Right lobe of liver (tissue), 4 donors: ENCODE results near the gene MAPK1.

Source experiments
- CTCF ChIP-seq, 4 donors: fragments of 200-600 bp in 3 of 4; fragments of 450-650 bp in 1 of 4; IDR thresholded peaks; one replicate each; pipeline versions ENCODE4 v1.5.1 to v1.8.0; 2016 to 2022; ENCODE audit warnings: antibody characterized with exemption in 4 of 4, mild to moderate bottlenecking in 2 of 4
- POLR2A ChIP-seq: fragments of 450-650 bp; IDR thresholded peaks from one replicate; pipeline ENCODE4 v1.6.1; 2017; ENCODE audit warnings: antibody characterized with exemption, mild to moderate bottlenecking
- donor health status: DM: no; HTN: no; CAD: no.
- donor health status: DM: no; HTN: no; CAD: no.
- donor health status: DM: no; HTN: yes; CAD: no.

GRCh38 chr22:21876486-21877176 is 9.2 kb upstream of the MAPK1 start:
- TF ChIP-seq CTCF (IDR thresholded peaks at IDR 0.05) (no peak), POLR2A (no peak)
